Measurements from ENCODE around the gene TSFM. TPM values are rescaled to one million over a fixed set of nuclear protein-coding genes. Genes with fewer than 3 reads are reported as not detected.

Gene TSFM
- polyA plus RNA-seq, 3 donors: 4.5 to 22.6 (median 21.8) TPM

GRCh38 chr12:57751432-57751787 lies 31.2 kb upstream of the TSFM start:
- DNase-seq: no peak
- Histone ChIP-seq H3K9me3 (replicated peaks in 1 of 2; ENCODE audit: control insufficient read depth in 1 of 2, insufficient read depth in 1 of 2, low read length in 2 of 2) (no peaks in the 10 kb centered on the region), H4K20me1 (ENCODE audit: insufficient read depth, low read length) (no peaks in the 10 kb centered on the region), H3K27me3 (ENCODE audit: control insufficient read depth in 2 of 2, insufficient read depth in 2 of 2, low read length in 2 of 2) (peaks cover 0 to 7% of the 10 kb centered on the region in 2 donors), H3K4me1 (ENCODE audit: control insufficient read depth in 1 of 2, insufficient read depth in 2 of 2, low read length in 2 of 2) (peaks cover 32 to 37% of the 10 kb centered on the region in 2 donors), H3K36me3 (replicated peaks in 1 of 2; ENCODE audit: control insufficient read depth in 1 of 2, insufficient read depth in 2 of 2, low read length in 2 of 2) (peaks cover 14 to 38% of the 10 kb centered on the region in 2 donors), H3K4me3 (replicated peaks in 1 of 3; ENCODE audit: low read depth in 2 of 3, low read length in 3 of 3) (peak overlapping the region; percentile 36 to 81 (median 68)), H3K4me2 (replicated peaks; ENCODE audit: extremely low read depth, low read length, poor library complexity, severe bottlenecking) (peak overlapping the region; percentile 88), H3K79me2 (ENCODE audit: insufficient read depth, low read length) (peaks cover 27% of the 10 kb centered on the region), H2AFZ (ENCODE audit: insufficient read depth, low read depth, low read length, poor library complexity, severe bottlenecking) (peak overlapping the region; percentile 92), H3K27ac (ENCODE audit: low read depth in 1 of 2, low read length in 2 of 2) (peak overlapping the region; percentile 79 to 82), H3K9ac (ENCODE audit: insufficient read depth, low read length, poor library complexity, severe bottlenecking) (peak overlapping the region; percentile 72)
- peak overlapping the region; percentile 84 to 95 (median 89) for H3K27ac Mint-ChIP-seq
- 18% methylated on average over 7 of the region's 8 CpGs for WGBS (ENCODE audit: insufficient coverage)
- intact Hi-C loops (cut with micrococcal nuclease): loop anchor here in 1 of 2 donors (10.0 kb wide), 1 partner anchor 207 kb away; the partner anchor contains the start of gene DCTN2
- H3K36me3 Mint-ChIP-seq: peaks cover 22 to 41% of the 10 kb centered on the region in 2 donors
- H3K4me1 Mint-ChIP-seq: peaks cover 37% of the 10 kb centered on the region
- peak overlapping the region; percentile 82 to 96 for H3K4me3 Mint-ChIP-seq
- no peaks in the 10 kb centered on the region for H3K9me3 Mint-ChIP-seq
- TF ChIP-seq CTCF (IDR thresholded peaks at IDR 0.05): no peak
- H3K27me3 Mint-ChIP-seq (ENCODE audit: low read depth in 3 of 3): peaks cover 7 to 13% (median 7%) of the 10 kb centered on the region in 3 donors

GRCh38 chr12:57751788-57752667 lies 30.6 kb upstream of the TSFM start, which contains the start of gene CDK4:
CDK4 (minus strand) TSS chr12:57752310; CDS start chr12:57751717, 593 bp downstream.
- no peaks in the 10 kb centered on the region for H4K20me1 ChIP-seq (ENCODE audit: insufficient read depth, low read length)
- H3K36me3 ChIP-seq (replicated peaks in 1 of 2; ENCODE audit: control insufficient read depth in 1 of 2, insufficient read depth in 2 of 2, low read length in 2 of 2): peaks cover 14 to 32% of the 10 kb centered on the region in 2 donors
- TF ChIP-seq CTCF (IDR thresholded peaks at IDR 0.05): no peak
- H3K27ac Mint-ChIP-seq: peak within 1 kb of the TSS; percentile 84 to 95 (median 92)
- peak within 1 kb of the TSS; percentile 82 to 96 for H3K4me3 Mint-ChIP-seq
- H3K4me1 ChIP-seq (ENCODE audit: control insufficient read depth in 1 of 2, insufficient read depth in 2 of 2, low read length in 2 of 2): peaks cover 38 to 43% of the 10 kb centered on the region in 2 donors
- peaks cover 43% of the 10 kb centered on the region for H3K4me1 Mint-ChIP-seq
- peaks cover 0 to 7% of the 10 kb centered on the region in 2 donors for H3K27me3 ChIP-seq (ENCODE audit: control insufficient read depth in 2 of 2, insufficient read depth in 2 of 2, low read length in 2 of 2)
- peak within 1 kb of the TSS; percentile 92 for H2AFZ ChIP-seq (ENCODE audit: insufficient read depth, low read depth, low read length, poor library complexity, severe bottlenecking)
- H3K9me3 Mint-ChIP-seq: peaks cover 0 to 3% (median 0%) of the 10 kb centered on the region in 7 donors
- H3K27me3 Mint-ChIP-seq (ENCODE audit: low read depth in 3 of 3): peaks cover 7 to 13% (median 7%) of the 10 kb centered on the region in 3 donors
- H3K79me2 ChIP-seq (ENCODE audit: insufficient read depth, low read length): peaks cover 27% of the 10 kb centered on the region
- H3K27ac ChIP-seq (ENCODE audit: low read depth in 1 of 2, low read length in 2 of 2): peak within 1 kb of the TSS; percentile 79 to 82
- H3K4me3 ChIP-seq (replicated peaks in 1 of 3; ENCODE audit: low read depth in 2 of 3, low read length in 3 of 3): peak within 1 kb of the TSS; percentile 36 to 81 (median 68)
- DNase-seq: peak; percentile 99 to 100 (median 99)
- 0% methylated on average over 45 of the region's 58 CpGs for WGBS (ENCODE audit: insufficient coverage)
- peaks cover 21 to 36% of the 10 kb centered on the region in 2 donors for H3K36me3 Mint-ChIP-seq
- intact Hi-C loops (cut with micrococcal nuclease): loop anchor here in 1 of 2 donors (10.0 kb wide), 1 partner anchor 207 kb away; the partner anchor contains the start of gene DCTN2
- peak within 1 kb of the TSS; percentile 88 for H3K4me2 ChIP-seq (replicated peaks; ENCODE audit: extremely low read depth, low read length, poor library complexity, severe bottlenecking)
- H3K9ac ChIP-seq (ENCODE audit: insufficient read depth, low read length, poor library complexity, severe bottlenecking): peak within 1 kb of the TSS; percentile 72
- no peaks in the 10 kb centered on the region for H3K9me3 ChIP-seq (replicated peaks in 1 of 2; ENCODE audit: control insufficient read depth in 1 of 2, insufficient read depth in 1 of 2, low read length in 2 of 2)

Data from CD14-positive monocyte (primary cell).